ENCODE results near the gene SLC26A11.
"Not testable (repeated sequence)": the region's sequence is repeated elsewhere in the genome, so short reads cannot be mapped to it uniquely, and the experiment has no call there.

SLC26A11 gene

DNA sequence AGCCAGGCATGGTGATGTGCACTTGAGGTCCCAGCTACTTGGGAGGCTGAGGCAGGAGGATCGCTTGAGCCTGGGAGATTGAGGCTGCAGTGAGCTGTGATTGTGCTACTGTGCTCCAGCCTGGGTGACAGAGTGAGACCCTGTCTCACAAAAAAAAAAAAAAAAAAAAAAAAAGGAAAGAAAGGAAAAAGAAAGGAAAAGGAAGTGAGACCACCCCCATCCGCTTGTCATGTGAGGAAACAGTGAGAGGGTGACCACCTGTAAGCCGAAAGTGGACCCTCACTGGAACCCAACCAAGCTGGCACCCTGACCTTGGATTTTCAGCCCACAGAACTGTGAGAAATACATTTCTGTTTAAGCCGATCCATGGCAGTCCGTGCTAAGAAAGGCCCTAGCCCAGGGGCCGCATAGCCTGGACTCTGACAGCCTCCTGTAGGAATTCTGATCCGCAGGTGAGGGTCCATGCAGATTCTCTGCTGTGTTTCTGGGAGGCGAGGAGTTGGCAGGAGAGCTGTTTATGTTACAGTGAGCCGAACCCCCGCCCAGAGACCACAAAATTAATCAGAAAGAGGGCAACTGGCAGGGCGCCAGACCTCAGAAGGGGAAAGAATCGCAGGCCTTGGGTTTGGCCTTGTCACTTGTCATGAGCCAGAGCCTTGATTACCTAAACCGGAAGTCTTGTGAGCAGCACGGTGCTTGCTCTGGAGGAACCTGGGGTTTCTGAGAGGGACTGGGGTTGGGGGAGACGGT is 1.0 kb upstream of the SLC26A11 start:
- DNase-seq: peak; percentile 89

DNA sequence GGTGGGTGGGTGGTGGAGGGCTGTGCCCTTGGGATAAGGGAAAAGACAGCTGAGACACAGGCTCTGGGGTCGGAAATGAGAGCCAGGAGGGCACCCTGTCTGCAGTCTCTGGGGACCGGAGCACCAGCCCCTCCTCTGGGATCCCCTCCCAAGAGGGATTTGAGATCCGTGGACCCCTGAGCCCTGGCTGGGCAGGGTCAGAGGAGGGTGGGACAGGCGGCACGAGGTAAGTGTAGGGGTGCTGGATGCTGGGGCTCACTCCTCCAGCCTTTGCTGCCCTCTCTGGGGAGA is 519 bp upstream of the SLC26A11 start:
- no peak for DNase-seq

DNA sequence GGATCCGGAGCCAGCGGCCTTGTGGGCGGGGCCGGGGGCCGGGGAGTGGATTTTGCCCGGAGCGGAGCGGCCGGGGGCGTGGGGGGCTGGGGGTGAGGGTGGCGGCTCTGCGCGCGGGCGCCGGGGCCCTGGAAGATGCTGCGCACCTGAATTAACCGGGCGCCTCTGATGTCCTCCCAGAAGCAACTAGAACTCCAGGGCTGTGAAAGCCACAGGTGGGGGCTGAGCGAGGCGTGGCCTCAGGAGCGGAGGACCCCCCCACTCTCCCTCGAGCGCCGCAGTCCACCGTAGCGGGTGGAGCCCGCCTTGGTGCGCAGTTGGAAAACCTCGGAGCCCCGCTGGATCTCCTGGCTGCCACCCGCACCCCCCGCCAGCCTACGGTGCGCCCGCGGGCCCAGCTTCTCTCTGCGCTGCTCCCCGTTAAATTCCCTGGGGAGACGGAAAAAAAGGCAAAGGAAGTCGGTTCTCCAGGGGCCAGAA is 549 bp downstream of the SLC26A11 start:
- DNase-seq: peak; percentile 10

DNA sequence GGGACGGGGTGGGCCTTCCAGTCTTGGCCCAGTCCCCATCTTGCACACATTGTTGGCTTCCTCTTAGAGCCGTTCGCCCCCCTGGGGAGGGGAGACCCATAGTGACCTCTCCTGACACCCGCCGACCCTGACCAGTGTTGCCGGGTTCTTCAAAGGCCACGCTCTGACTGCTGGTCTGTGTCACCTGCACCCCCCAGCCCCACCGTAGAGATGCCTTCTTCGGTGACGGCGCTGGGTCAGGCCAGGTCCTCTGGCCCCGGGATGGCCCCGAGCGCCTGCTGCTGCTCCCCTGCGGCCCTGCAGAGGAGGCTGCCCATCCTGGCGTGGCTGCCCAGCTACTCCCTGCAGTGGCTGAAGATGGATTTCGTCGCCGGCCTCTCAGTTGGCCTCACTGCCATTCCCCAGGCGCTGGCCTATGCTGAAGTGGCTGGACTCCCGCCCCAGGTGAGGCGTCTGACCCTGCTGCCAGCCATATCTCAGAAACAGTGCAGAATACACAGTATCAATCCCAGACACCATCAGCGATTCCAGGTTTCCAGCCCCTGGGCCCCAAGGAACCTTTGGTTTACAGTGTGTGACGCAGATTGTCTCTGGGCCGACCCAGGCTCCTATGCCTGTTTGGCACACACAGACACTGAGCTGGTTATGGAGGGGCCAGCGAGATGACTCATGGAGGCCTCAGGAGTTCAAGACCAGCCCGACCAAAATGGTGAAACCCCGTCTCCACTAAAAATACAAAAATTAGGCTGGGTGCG is 1.3 kb downstream of the SLC26A11 start:
- DNase-seq: no peak

DNA sequence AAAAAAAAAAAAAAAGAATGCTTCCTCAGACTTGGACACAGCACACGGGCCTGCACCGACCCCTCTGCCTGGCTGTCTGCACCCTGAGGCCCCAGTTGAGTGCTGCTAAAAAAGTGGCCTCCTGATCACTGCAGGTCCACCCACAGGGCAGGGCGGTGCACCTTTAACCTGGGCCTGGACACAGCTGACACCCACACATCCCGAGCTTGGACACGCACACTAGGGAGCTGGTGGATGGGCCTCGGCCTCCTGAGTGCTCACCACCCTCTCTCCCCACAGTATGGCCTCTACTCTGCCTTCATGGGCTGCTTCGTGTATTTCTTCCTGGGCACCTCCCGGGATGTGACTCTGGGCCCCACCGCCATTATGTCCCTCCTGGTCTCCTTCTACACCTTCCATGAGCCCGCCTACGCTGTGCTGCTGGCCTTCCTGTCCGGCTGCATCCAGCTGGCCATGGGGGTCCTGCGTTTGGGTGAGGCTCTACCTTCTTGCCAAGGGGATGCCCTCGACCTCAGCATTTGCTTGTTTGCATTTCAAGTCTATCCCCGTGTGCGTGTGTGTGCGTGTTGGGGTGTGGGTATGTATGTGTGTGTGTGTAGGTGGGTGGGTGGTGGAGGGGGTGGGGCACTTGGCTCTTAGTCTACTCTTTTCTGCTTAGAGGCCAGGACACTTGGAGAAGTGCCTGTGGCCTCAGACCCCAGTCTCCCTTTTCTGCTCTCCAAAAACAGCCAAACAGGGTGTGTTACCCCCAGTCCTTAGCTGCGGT is 2.3 kb downstream of the SLC26A11 start:
- DNase-seq: no peak

DNA sequence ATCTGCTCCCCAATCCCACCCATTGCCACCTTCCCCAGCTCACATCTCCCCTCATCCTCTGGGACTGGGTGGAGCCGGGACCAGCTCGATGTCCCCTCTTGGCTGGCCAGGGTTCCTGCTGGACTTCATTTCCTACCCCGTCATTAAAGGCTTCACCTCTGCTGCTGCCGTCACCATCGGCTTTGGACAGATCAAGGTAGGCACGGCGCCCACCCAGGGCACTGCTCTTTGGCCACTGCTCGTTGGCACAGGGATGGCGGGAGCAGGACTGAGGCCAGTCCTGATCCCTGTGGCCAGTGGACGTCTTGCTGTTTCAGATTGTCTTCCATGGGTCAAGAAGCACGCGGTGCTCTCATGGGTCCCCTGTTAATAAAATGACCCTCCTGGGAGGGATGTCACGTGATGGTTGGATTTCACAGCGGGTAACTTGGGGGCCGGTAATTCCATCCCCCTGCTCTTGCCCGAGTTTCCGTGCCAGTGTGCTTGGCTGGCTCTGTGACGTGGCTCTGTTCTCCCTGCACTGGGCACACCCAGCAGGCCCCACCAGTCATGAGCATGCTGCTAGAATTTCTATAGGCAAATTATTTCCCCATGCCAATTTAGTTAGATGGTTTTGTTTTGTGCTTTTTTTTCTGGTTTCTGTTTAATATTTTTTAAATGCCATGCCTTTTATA is 3.1 kb downstream of the SLC26A11 start:
- no peak for DNase-seq

DNA sequence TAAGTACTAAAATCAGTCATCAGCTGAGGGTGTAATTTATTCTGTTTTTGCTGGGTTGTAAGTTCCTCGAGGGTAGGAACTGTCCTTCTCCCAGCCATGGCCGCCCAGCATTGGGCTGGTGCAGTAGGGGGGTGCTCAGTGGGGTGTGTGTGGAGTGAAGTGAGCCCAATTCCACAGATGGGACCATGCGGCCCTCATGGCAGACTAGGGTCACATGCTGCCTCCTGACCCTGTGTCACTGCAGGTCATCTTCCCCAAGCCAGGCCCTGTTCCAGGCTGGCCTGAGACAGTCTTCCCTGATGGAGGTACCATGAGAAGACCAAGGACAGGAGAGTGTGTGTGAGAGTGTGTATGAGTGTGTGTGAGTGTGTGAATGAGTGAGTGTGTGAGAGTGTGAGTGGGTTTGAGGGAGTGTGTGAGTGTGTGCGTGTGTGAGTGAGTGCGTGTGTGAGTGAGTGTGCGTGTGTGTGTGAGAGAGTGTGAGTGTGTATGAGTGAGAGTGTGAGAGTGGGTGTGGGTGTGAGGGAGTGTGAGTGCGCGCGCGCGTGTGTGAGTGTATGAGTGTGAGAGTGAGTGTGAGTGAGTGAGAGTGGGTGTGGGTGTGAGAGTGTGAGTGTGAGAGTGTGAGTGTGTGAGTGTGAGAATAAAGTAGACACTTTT is 3.7 kb downstream of the SLC26A11 start:
- no peak for DNase-seq

DNA sequence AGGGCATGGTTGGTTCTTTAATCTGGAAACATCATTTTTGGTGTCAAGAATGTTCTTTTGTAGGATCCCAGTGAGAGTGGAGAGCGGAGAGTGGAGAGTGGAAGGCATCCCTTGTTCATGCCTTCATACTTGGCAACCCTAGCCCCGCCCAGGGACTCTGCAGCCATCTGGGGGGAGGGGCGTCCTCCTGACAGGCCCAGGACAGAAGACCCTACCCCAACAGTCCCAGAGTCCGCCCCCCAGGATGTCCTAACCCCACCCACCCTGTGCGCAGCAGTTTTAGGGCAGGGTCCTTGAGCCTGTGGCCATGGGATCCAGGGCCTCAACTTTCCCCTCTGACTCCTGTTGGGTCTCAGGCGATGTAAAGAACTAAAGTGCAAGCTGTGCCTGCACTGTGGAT is 4.5 kb downstream of the SLC26A11 start:
- DNase-seq: no peak

DNA sequence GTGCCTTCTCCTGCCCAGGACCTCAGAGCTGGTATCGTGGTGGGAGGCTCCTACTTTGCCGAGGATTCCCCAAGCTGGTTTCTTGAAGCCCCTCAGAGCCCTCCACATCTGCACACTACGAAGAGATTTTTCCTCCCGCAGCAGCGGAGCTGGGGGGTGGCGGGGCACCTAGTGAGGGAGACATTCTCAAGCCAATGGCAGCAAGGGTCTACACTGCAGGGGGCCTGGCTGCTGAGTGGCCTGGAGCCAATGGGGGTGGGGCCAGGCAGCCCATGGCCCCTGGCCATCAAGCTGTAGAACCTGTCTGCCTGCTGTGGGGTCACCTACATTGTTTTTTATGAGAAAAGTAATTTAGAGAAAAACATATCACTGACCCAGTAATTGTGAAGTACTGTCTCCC is 5.0 kb downstream of the SLC26A11 start:
- no peak for DNase-seq

DNA sequence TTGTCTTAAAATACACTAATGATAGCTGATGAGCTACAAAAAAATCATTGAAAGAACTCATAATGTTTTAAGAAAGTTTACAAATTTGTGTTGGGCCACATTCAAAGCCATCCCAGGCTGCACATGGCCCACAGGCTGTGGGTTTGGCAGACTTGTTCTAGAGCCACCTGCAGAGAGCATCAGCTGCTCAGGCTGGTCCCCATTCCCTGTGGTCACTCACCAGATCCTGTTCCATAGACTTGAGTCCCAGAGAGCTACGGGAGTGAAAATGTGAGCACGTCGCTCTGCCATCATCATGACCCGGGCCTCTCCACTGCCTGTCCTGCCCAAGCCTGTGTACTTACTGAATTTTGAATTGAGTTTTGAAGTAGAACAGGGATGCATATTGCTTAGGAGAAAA is 6.9 kb downstream of the SLC26A11 start:
- no peak for DNase-seq

DNA sequence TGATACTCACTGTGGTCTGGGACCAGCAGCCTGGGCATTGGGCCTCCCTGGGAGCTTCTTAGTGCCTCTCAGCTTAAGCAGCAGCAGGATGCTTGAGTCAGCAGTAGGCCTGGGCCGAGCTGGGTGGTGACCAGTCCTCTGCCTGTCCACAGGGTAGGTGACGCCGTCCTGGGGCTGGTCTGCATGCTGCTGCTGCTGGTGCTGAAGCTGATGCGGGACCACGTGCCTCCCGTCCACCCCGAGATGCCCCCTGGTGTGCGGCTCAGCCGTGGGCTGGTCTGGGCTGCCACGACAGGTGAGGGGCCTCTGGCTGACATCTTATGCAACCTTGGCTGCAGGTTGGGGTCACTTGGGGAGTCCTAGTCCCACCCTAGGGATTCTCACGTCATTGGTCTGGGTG is 7.4 kb downstream of the SLC26A11 start:
- no peak for DNase-seq

DNA sequence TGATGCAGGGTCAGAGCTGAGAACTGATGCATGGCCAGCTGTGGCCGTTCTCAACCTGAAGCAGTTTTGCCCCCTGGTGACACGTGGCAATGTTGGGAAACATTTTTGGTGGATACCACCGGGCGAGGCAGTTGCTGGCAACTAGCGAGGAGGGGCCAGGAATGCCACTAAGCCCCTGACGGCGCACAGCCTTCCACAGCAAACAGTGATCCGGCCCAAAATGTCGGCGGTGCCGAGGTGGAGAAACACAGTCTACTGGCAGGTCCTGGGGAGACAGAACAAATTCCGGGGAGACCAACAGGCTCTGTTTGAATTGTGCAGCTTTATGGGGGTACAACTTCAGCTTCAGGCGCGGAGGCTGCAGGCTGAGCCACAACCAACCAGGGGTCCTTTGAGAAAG is 8.2 kb downstream of the SLC26A11 start:
- DNase-seq: no peak

DNA sequence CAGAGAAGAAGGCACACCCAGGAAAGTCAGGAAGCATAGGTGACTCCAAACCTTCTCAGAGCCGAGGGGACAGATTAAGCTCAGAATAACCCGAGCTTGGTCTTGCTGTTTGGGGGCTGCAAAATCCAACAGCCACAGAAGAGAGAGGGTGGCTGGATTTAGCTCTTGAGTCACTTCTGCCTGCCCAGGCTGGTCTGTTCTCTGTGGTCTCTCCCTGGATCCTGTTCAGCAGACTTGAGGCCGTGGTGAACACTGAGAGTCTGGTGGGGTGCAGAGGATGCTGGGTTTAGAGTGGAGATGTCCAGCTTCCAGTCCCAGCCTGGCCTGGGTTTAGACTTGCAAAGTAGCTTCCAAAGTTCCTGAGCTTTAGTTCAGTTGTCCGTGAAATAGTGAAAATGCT is 8.8 kb downstream of the SLC26A11 start:
- DNase-seq: no peak

DNA sequence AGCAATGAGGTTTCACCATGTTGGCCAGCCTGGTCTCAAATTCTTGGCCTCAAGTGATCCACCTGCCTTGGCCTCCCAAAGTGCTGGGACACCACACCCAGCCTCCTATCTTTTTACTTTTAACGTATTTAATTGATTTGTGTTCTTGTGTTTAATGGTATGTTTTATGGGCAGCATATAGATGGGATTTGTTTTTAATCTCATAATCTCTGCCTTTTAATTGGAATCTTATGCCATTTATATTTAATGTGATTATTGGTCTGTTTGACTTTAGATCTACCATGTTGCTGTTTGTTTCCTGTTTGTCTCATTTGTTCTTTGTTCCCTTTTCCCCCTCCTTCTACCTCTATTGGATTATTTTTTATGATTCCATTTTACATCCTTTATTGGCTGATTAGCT is 12.2 kb downstream of the SLC26A11 start:
- DNase-seq: no peak

DNA sequence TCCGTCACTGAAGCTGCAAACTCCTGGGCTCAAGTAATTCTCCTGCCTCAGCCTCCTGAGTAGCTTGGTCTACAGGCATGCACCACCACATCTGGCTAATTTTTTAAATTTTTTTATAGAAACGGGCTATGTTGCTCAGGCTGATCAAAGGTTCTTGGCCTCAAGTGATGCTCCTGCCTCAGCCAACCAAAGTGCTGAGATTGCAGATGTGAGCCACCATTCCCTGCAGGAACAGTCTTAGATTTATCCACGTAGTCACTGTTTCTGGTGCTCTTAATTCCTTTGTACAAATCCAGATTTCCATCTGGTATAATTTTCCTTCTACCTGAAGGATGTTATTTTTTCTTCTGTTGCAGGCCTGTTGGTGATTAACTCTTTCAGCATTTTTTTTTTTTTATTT is 13.0 kb downstream of the SLC26A11 start:
- no peak for DNase-seq

DNA sequence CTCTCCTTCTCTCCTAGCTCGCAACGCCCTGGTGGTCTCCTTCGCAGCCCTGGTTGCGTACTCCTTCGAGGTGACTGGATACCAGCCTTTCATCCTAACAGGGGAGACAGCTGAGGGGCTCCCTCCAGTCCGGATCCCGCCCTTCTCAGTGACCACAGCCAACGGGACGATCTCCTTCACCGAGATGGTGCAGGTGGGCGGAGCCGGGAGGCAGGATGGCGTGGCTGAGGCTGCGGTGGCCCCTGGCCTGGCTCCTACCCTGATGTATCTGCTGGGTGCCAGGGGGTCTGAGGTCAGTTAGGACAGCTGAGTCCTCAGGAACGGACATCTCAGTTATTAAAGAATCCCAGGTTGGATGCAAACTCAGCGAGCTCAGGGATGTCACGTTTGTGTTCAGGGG is 16.7 kb downstream of the SLC26A11 start:
- DNase-seq: no peak

DNA sequence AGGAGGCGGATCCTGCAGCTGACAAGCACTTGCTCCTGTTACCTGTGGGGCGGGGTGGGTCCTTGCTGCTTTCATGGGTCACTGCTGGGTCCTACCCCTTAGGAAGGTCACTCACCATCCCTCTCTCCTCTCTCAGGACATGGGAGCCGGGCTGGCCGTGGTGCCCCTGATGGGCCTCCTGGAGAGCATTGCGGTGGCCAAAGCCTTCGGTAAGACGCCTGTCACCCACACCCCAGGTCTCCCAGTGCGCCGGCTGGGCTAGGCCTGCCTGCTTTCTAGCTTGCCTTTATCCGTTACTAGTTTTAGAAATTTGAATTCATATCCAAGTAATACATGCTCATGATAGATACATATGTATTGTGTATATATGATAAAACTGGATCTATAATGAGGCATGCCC is 17.2 kb downstream of the SLC26A11 start:
- no peak for DNase-seq

DNA sequence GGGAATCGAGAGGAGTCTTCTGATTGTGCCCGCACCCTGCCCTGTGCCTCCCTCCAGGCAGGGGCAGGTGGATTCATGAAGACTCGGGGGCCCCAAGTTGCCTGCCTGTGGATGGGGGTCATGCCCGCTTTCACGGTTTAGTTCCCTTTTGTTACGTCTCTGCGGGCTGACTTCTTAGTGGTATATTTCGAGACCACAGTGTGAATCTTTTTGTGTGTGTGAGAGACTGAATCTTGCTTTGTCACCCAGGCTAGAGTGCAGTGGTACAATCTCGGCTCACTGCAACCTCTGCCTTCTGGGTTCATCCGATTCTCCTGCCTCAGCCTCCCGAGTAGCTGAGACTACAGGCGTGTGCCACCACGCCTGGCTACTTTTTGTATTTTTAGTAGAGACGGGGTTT is 22.3 kb downstream of the SLC26A11 start:
- no peak for DNase-seq

DNA sequence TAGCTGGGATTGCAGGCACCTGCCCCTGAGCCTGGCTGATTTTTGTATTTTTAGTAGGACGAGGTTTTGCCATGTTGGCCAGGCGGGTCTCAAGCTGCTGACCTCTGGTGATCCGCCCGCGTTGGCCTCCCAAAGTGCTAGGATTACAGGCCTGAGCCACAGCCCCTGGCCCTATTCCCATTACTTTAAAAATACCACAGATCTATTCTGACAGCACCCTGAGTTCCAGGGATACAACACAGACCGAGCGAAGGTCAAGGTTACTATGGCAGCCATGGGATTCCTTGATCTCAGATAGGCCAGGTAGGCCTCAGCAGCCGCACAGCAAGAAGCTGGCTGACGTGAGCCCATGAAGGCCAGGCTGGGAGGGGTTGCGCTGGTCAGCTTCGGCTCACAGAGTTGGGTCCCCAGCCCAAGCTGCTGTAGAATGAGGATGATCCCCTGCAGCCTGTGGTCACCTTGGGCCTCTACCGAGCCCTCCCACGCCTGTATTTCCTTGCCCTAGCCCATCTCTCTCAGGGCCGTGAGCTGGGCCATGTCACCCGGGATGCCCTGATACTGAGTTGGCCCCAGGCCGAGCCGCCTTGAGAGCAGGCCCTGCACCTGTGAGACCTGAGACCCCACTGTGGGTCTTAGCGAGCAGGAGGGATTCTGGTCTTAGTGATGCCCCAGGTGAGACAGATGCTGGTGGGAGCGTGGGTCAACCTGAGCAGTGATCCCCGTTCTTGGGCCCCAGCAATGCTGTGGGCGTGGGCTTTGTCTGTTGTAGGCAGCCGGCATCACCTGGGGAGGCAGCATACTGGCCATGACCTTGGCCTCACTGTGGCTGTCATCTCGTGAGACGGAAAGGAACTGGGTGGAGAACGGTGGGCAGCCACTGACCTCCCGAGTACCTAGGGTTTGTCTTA is 23.6 kb downstream of the SLC26A11 start:
- DNase-seq: no peak

DNA sequence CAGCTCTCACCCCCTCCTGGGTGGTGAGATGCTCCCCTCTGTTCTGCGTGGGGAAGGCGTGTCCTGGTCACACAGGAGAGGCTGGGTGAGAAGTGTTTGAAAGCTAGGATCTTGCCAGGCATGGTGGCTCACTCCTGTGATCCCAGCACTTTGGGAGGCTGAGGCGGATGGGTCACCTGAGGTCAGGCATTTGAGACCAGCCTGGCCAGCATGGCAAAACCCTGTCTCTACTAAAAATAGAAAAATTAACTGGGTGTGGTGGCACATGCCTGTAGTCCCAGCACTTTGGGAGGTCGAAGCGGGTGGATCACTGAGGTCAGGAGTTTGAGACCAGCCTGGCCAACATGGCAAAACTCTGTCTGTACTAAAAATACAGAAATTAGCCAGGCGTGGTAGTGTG is 24.2 kb downstream of the SLC26A11 start:
- not testable (repeated sequence) for DNase-seq

DNA sequence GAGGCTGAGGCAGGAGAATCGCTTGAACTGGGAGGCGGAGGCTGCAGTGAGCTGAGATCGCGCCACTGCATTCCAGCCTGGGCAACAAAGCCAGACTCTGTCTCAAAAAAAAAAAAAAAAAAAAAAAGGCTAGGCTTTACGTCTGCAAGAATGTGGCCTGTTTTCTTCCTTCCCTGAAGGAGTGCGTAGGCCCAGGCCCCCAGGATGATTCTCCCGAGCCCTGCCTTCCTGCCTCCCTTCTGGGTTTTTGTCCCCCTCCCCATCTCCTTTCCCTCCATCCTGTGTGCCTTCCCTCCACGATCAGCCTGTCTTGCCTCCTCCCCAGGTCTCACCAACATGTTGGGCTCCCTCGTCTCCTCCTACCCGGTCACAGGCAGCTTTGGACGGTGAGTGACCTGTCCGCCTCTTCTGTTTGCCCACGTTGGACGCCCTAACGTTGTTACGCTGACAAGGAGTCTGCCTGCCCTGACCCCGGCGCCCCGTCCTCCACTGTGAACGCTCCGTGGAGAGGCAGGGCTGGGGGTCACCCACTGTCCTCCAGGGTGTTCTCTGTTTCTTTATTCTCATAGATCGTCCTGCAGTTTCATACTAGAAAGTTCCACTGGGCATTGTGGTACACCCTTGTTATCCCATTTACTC is 24.8 kb downstream of the SLC26A11 start:
- no peak for DNase-seq
